ENCODE data around the gene MLLT10.

The MLLT10 gene

DNA sequence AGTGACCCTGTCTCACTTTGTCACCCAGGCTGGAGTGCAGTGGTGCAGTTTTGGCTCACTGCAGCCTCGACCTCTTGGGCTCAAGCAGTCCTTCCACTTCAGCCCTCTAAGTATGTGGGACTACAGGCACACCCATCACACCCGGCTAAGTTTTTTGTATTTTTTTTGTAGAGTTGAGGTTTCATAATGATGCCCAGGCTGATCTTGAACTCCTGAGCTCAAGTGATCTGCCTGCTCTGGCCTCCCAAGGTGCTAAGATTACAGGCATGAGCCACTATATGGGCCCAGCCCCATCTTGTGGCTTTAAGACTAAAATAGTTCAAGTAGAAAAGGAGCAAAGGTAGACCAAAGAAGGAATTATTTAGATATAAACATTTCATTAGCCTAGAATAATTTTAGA lies 65.5 kb downstream of the MLLT10 start:
- TF ChIP-seq POLR2AphosphoS5 (IDR thresholded peaks at IDR 0.05; ENCODE audit: low read depth, low read length) (no peak), TAF1 (IDR thresholded peaks at IDR 0.05; ENCODE audit: borderline replicate concordance, insufficient read depth, low read length) (no peak), FOXP2 (optimal IDR thresholded peaks at IDR 0.05; ENCODE audit: borderline replicate concordance, extremely low read depth, extremely low read length, insufficient read depth) (no peak)
- TF ChIP-seq, protein P1, sequence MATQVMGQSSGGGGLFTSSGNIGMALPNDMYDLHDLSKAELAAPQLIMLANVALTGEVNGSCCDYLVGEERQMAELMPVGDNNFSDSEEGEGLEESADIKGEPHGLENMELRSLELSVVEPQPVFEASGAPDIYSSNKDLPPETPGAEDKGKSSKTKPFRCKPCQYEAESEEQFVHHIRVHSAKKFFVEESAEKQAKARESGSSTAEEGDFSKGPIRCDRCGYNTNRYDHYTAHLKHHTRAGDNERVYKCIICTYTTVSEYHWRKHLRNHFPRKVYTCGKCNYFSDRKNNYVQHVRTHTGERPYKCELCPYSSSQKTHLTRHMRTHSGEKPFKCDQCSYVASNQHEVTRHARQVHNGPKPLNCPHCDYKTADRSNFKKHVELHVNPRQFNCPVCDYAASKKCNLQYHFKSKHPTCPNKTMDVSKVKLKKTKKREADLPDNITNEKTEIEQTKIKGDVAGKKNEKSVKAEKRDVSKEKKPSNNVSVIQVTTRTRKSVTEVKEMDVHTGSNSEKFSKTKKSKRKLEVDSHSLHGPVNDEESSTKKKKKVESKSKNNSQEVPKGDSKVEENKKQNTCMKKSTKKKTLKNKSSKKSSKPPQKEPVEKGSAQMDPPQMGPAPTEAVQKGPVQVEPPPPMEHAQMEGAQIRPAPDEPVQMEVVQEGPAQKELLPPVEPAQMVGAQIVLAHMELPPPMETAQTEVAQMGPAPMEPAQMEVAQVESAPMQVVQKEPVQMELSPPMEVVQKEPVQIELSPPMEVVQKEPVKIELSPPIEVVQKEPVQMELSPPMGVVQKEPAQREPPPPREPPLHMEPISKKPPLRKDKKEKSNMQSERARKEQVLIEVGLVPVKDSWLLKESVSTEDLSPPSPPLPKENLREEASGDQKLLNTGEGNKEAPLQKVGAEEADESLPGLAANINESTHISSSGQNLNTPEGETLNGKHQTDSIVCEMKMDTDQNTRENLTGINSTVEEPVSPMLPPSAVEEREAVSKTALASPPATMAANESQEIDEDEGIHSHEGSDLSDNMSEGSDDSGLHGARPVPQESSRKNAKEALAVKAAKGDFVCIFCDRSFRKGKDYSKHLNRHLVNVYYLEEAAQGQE (IDR thresholded peaks at IDR 0.05; ENCODE audit: insufficient read depth in 1 of 2, low read depth in 2 of 2, low read length in 2 of 2), result no peak

DNA sequence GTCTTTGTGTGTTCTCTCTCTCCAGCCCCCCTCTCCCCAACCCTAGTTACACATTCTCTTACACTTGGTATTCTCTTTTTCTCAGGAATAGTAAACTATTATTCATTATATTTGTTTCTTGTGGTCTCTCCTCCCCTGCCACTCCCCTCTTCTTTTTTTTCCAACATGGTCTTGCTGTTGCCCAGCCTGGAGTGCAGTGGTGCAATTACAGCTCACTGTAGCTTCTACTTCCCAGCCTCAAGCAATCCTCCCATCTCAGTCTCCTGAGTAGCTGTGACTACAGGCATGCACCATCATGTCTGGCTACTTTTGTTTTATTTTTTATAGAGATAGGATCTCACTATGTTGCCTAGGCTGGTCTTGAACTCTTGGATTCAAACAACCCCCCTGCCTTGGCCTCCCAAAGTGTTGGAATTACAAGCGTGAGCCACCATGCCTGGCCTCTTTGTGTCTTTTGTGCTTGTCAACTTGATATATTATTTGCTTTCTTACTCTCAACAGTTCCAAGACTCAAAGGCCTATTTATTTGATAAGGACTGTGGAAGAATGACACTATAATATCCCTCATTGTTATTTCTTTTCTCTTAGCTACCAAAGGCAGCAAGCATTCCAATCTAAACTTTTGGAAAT lies 66.9 kb downstream of the MLLT10 start:
- TF ChIP-seq, protein P1 (IDR thresholded peaks at IDR 0.05; ENCODE audit: insufficient read depth in 1 of 2, low read depth in 2 of 2, low read length in 2 of 2), result no peak
- no peak for TF ChIP-seq TAF1 (IDR thresholded peaks at IDR 0.05; ENCODE audit: borderline replicate concordance, insufficient read depth, low read length)
- no peak for TF ChIP-seq FOXP2 (optimal IDR thresholded peaks at IDR 0.05; ENCODE audit: borderline replicate concordance, extremely low read depth, extremely low read length, insufficient read depth)
- TF ChIP-seq SIN3A (IDR thresholded peaks at IDR 0.05; ENCODE audit: borderline replicate concordance, insufficient read depth, low read length), result no peak
- TF ChIP-seq POLR2AphosphoS5 (IDR thresholded peaks at IDR 0.05; ENCODE audit: low read depth, low read length), result no peak

DNA sequence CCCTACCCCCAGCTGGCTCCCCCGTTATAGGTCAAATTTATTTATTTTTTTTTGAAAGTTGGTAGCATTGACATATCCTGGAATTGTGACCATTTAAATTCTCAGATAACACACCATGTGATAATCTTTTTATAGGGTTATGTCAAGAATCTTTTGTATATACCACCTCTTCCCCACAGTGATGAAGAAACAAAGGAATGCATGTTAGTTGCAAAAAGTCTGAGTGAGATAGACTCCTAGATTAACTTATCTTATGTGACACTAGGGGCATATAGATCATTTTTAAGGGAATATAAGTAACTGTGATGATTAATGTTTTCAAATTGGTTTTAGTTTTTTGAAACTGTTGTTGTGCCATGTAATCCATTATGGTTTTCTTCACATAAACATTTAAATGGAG lies 68.3 kb downstream of the MLLT10 start:
- TF ChIP-seq SIN3A (IDR thresholded peaks at IDR 0.05; ENCODE audit: borderline replicate concordance, insufficient read depth, low read length), result no peak
- no peak for TF ChIP-seq POLR2AphosphoS5 (IDR thresholded peaks at IDR 0.05; ENCODE audit: low read depth, low read length)
- TF ChIP-seq, protein P1 (IDR thresholded peaks at IDR 0.05; ENCODE audit: insufficient read depth in 1 of 2, low read depth in 2 of 2, low read length in 2 of 2), result no peak
- no peak for TF ChIP-seq TAF1 (IDR thresholded peaks at IDR 0.05; ENCODE audit: borderline replicate concordance, insufficient read depth, low read length)
- TF ChIP-seq FOXP2 (optimal IDR thresholded peaks at IDR 0.05; ENCODE audit: borderline replicate concordance, extremely low read depth, extremely low read length, insufficient read depth), result no peak

DNA sequence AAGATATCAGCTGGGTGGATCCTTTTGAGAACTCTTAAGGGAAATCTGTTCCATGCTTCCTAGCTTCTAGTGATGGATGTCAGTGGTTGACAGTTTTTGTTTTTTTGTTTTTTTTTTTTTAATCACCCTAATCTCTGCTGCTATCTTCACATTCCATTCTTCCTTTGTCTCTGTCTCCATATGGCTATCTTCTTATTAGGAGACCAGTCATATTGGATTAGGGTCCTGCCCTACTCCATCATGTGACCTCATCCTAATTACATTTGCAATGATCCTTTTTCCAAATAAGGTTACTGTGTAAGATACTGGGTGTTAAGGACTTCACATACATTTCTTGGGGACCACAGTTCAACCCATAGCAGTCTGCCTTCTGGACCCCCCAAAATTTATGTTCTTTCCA lies 69.7 kb downstream of the MLLT10 start:
- TF ChIP-seq POLR2AphosphoS5 (IDR thresholded peaks at IDR 0.05; ENCODE audit: low read depth, low read length), result no peak

DNA sequence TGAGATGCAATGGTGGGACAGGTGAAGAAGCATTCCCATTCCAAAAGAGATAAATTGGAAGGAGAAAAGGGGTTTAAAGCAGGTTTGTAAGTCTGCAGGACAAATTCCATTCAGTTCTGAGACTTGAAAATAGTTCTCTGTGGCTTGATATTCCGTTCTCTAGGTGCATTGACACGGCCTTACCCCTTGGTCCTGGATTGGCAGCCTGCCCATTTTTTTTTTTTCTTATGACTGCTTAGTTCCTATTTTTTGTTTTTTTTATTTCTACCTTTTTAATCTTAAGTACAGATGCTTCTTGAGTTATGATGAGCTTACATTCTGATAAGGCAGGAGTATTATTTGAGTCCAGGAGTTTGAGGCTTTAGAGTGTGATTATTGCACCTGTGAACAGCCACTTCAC lies 70.6 kb downstream of the MLLT10 start:
- no peak for TF ChIP-seq POLR2AphosphoS5 (IDR thresholded peaks at IDR 0.05; ENCODE audit: low read depth, low read length)
- TF ChIP-seq FOXP2 (optimal IDR thresholded peaks at IDR 0.05; ENCODE audit: borderline replicate concordance, extremely low read depth, extremely low read length, insufficient read depth), result no peak
- no peak for TF ChIP-seq SIN3A (IDR thresholded peaks at IDR 0.05; ENCODE audit: borderline replicate concordance, insufficient read depth, low read length)
- TF ChIP-seq, protein P1 (IDR thresholded peaks at IDR 0.05; ENCODE audit: insufficient read depth in 1 of 2, low read depth in 2 of 2, low read length in 2 of 2), result no peak
- TF ChIP-seq TAF1 (IDR thresholded peaks at IDR 0.05; ENCODE audit: borderline replicate concordance, insufficient read depth, low read length), result no peak
